ENCODE data around the gene SEMA4C. TPM values are rescaled to one million over a fixed set of nuclear protein-coding genes. Genes with fewer than 3 reads are reported as not detected.

Gene SEMA4C
- total and polyA plus RNA-seq, 9 of the 15 experiments (the other 6 are each of a cell fraction or from before 2014, with no cell fraction given): 0.32 to 59.7 (median 23.9) TPM

DNA sequence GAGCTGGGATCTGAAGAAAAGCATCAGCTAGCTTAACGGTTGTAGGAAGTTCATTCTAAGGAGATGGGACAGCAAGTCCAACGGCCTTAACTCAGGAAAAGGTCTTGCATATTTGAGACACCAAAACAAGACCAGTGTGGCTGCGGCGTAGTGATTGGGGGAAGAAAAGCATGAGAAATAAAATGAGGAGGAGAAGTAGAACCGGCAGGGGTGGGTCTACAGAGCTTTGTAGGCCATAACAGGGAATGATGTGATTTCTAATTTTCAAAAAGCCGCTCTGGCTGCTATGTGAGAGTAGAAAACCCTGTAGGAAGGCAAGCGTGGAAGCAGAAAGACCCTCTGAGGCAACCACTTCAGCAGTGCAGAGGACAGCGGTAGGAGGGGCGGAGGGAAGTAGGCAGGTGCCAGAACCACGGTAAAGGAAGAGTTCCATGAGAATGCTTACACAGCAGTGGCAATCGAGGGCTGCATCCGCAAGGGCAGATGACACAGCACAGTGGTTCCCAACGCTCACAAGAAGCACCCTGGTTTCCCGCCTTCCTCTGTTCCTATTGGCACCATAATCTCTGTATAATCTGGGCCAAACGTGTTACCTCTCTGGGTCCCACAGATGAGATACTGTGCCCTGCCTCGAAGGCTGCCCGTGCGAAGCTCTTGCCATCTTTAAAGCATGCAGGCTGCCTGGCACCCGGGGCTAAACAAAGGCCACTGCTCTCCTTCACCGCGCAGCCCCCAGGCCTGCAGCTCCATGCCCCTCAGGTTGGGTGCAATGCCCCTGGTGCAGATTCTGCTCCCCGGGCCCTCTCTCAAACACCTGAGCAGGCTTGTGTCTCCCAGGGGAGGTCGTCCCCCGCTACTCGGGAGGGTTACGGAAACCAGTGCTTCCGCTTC, 12.9 kb downstream of the SEMA4C start (continued):
- TF ChIP-seq, protein P1, sequence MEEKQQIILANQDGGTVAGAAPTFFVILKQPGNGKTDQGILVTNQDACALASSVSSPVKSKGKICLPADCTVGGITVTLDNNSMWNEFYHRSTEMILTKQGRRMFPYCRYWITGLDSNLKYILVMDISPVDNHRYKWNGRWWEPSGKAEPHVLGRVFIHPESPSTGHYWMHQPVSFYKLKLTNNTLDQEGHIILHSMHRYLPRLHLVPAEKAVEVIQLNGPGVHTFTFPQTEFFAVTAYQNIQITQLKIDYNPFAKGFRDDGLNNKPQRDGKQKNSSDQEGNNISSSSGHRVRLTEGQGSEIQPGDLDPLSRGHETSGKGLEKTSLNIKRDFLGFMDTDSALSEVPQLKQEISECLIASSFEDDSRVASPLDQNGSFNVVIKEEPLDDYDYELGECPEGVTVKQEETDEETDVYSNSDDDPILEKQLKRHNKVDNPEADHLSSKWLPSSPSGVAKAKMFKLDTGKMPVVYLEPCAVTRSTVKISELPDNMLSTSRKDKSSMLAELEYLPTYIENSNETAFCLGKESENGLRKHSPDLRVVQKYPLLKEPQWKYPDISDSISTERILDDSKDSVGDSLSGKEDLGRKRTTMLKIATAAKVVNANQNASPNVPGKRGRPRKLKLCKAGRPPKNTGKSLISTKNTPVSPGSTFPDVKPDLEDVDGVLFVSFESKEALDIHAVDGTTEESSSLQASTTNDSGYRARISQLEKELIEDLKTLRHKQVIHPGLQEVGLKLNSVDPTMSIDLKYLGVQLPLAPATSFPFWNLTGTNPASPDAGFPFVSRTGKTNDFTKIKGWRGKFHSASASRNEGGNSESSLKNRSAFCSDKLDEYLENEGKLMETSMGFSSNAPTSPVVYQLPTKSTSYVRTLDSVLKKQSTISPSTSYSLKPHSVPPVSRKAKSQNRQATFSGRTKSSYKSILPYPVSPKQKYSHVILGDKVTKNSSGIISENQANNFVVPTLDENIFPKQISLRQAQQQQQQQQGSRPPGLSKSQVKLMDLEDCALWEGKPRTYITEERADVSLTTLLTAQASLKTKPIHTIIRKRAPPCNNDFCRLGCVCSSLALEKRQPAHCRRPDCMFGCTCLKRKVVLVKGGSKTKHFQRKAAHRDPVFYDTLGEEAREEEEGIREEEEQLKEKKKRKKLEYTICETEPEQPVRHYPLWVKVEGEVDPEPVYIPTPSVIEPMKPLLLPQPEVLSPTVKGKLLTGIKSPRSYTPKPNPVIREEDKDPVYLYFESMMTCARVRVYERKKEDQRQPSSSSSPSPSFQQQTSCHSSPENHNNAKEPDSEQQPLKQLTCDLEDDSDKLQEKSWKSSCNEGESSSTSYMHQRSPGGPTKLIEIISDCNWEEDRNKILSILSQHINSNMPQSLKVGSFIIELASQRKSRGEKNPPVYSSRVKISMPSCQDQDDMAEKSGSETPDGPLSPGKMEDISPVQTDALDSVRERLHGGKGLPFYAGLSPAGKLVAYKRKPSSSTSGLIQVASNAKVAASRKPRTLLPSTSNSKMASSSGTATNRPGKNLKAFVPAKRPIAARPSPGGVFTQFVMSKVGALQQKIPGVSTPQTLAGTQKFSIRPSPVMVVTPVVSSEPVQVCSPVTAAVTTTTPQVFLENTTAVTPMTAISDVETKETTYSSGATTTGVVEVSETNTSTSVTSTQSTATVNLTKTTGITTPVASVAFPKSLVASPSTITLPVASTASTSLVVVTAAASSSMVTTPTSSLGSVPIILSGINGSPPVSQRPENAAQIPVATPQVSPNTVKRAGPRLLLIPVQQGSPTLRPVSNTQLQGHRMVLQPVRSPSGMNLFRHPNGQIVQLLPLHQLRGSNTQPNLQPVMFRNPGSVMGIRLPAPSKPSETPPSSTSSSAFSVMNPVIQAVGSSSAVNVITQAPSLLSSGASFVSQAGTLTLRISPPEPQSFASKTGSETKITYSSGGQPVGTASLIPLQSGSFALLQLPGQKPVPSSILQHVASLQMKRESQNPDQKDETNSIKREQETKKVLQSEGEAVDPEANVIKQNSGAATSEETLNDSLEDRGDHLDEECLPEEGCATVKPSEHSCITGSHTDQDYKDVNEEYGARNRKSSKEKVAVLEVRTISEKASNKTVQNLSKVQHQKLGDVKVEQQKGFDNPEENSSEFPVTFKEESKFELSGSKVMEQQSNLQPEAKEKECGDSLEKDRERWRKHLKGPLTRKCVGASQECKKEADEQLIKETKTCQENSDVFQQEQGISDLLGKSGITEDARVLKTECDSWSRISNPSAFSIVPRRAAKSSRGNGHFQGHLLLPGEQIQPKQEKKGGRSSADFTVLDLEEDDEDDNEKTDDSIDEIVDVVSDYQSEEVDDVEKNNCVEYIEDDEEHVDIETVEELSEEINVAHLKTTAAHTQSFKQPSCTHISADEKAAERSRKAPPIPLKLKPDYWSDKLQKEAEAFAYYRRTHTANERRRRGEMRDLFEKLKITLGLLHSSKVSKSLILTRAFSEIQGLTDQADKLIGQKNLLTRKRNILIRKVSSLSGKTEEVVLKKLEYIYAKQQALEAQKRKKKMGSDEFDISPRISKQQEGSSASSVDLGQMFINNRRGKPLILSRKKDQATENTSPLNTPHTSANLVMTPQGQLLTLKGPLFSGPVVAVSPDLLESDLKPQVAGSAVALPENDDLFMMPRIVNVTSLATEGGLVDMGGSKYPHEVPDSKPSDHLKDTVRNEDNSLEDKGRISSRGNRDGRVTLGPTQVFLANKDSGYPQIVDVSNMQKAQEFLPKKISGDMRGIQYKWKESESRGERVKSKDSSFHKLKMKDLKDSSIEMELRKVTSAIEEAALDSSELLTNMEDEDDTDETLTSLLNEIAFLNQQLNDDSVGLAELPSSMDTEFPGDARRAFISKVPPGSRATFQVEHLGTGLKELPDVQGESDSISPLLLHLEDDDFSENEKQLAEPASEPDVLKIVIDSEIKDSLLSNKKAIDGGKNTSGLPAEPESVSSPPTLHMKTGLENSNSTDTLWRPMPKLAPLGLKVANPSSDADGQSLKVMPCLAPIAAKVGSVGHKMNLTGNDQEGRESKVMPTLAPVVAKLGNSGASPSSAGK (IDR thresholded peaks at IDR 0.05): 0 out of 2 replicates have a peak, but pooled peaks have one; percentile 27
- TF ChIP-seq ZNF282 (CRISPR knock-in tag; IDR thresholded peaks at IDR 0.05): 0 out of 2 replicates have a peak, but pooled peaks have one; percentile 19
- TF ChIP-seq CTBP1 (IDR thresholded peaks at IDR 0.05; ENCODE audit: borderline replicate concordance): peak; percentile 16; the same call in 1 of the 2 replicates
- peak; percentile 91 for TF ChIP-seq ZNF316 (IDR thresholded peaks at IDR 0.05)
- peak; percentile 57; the same call in 1 of the 2 replicates for TF ChIP-seq MAFF (IDR thresholded peaks at IDR 0.05; ENCODE audit: low read length)
